H9 (cell line): ENCODE measurements around the gene LMO3. TPM values are rescaled to one million over a fixed set of nuclear protein-coding genes. Genes with fewer than 3 reads are reported as not detected.

Experiments used
- DNase-seq: peaks from one replicate; pipeline ENCODE4 v3.0.0-alpha.2; 2017
- H2AFZ ChIP-seq: one replicate; pipeline ENCODE4 v1.6.1; 2013; ENCODE audit warnings: mild to moderate bottlenecking, low read length, control low read depth, moderate library complexity
- H2AK5ac ChIP-seq: 2 replicates; pipeline ENCODE4 v1.6.1; 2013; ENCODE audit warnings: low read length, control low read depth, mixed read lengths; ENCODE audit not compliant: insufficient read length
- H2BK120ac ChIP-seq: one replicate; pipeline ENCODE4 v1.6.1; 2013; ENCODE audit warnings: low read depth, mild to moderate bottlenecking, low read length, control low read depth, inconsistent platforms; ENCODE audit not compliant: poor library complexity, severe bottlenecking
- H2BK12ac ChIP-seq: 2 replicates; pipeline ENCODE4 v1.6.1; 2013; ENCODE audit warnings: low read length, control low read depth, mixed read lengths, low read depth; ENCODE audit not compliant: insufficient read length
- H2BK15ac ChIP-seq: 2 replicates; pipeline ENCODE4 v1.6.1; 2013; ENCODE audit warnings: low read depth, low read length, control low read depth
- H2BK20ac ChIP-seq: one replicate; pipeline ENCODE4 v1.6.1; 2013; ENCODE audit warnings: low read depth, mild to moderate bottlenecking, low read length, control low read depth, inconsistent platforms; ENCODE audit not compliant: poor library complexity, severe bottlenecking
- H2BK5ac ChIP-seq: 2 replicates; pipeline ENCODE4 v1.6.1; 2013; ENCODE audit warnings: low read length, control low read depth, mixed read lengths; ENCODE audit not compliant: insufficient read length
- H3K14ac ChIP-seq: 2 replicates; pipeline ENCODE4 v1.6.1; 2013; ENCODE audit warnings: low read length, control low read depth; ENCODE audit not compliant: insufficient read depth
- H3K18ac ChIP-seq: 2 replicates; pipeline ENCODE4 v1.6.1; 2013; ENCODE audit warnings: low read depth, mild to moderate bottlenecking, mixed read lengths, low read length, control low read depth; ENCODE audit not compliant: insufficient read length
- H3K23ac ChIP-seq: 2 replicates; pipeline ENCODE4 v1.6.1; 2013; ENCODE audit warnings: low read length, control low read depth, mixed read lengths, low read depth; ENCODE audit not compliant: insufficient read length
- H3K23me2 ChIP-seq: 2 replicates; pipeline ENCODE4 v1.6.1; 2013; ENCODE audit warnings: low read depth, mild to moderate bottlenecking, mixed read lengths, low read length, control low read depth; ENCODE audit not compliant: insufficient read length, poor library complexity, severe bottlenecking
- H3K27ac ChIP-seq: 2 replicates; pipeline ENCODE4 v1.5.1; 2013; ENCODE audit warnings: low read length, control low read depth, mixed read lengths, low read depth; ENCODE audit not compliant: insufficient read length
- H3K27me3 ChIP-seq: 2 replicates; pipeline ENCODE4 v1.6.1; 2013; ENCODE audit warnings: low read length, control low read depth, inconsistent platforms; ENCODE audit not compliant: insufficient read depth
- H3K4ac ChIP-seq: 2 replicates; pipeline ENCODE4 v1.6.1; 2013; ENCODE audit warnings: low read depth, mild to moderate bottlenecking, control low read depth, inconsistent platforms, low read length, moderate library complexity
- H3K4me1 ChIP-seq: 2 replicates; pipeline ENCODE4 v1.6.1; 2013; ENCODE audit warnings: low read length, control low read depth, inconsistent platforms; ENCODE audit not compliant: insufficient read depth
- H3K4me2 ChIP-seq: 2 replicates; pipeline ENCODE4 v1.6.1; 2013; ENCODE audit warnings: low read length, control low read depth, mixed read lengths; ENCODE audit not compliant: insufficient read length, insufficient read depth
- H3K56ac ChIP-seq: 2 replicates; pipeline ENCODE4 v1.6.1; 2013; ENCODE audit warnings: low read depth, mild to moderate bottlenecking, mixed read lengths, low read length, control low read depth; ENCODE audit not compliant: insufficient read length
- H3K79me1 ChIP-seq: 2 replicates; pipeline ENCODE4 v1.6.1; 2013; ENCODE audit warnings: low read depth, mild to moderate bottlenecking, moderate library complexity, low read length, control low read depth, inconsistent platforms; ENCODE audit not compliant: insufficient read depth, poor library complexity, severe bottlenecking
- H3K79me2 ChIP-seq: 2 replicates; pipeline ENCODE4 v1.6.1; 2013; ENCODE audit warnings: low read length, control low read depth, inconsistent platforms; ENCODE audit not compliant: insufficient read depth
- H3K9ac ChIP-seq: 2 replicates; pipeline ENCODE4 v1.6.1; 2013; ENCODE audit warnings: low read length, control low read depth, mixed read lengths; ENCODE audit not compliant: insufficient read length; ENCODE audit errors: extremely low read depth
- H3K9me3 ChIP-seq: one replicate; pipeline ENCODE4 v1.6.1; 2013; ENCODE audit warnings: low read depth, low read length, inconsistent platforms; ENCODE audit not compliant: control insufficient read depth
- H3T11ph ChIP-seq: one replicate; pipeline ENCODE4 v1.6.1; 2013; ENCODE audit warnings: mild to moderate bottlenecking, low read length, control low read depth, inconsistent platforms
- H4K20me1 ChIP-seq: one replicate; pipeline ENCODE4 v1.6.1; 2013; ENCODE audit not compliant: control insufficient read depth, insufficient read length, insufficient read depth
- H4K5ac ChIP-seq: 2 replicates; pipeline ENCODE4 v1.6.1; 2013; ENCODE audit warnings: low read depth, mild to moderate bottlenecking, mixed read lengths, low read length, control low read depth; ENCODE audit not compliant: insufficient read length
- H4K8ac ChIP-seq: replicated peaks from 2 replicates; pipeline ENCODE4 v1.6.1; 2013; ENCODE audit warnings: low read length, control low read depth, mixed read lengths, low read depth; ENCODE audit not compliant: insufficient read length
- H4K91ac ChIP-seq: 2 replicates; pipeline ENCODE4 v1.6.1; 2013; ENCODE audit warnings: low read depth, mild to moderate bottlenecking, moderate library complexity, mixed read lengths, low read length, control low read depth; ENCODE audit not compliant: insufficient read length
- H3K27ac Mint-ChIP-seq, 3 experiments: 2 replicates in 2 of 3; 3 replicates in 1 of 3; pipeline ENCODE4 v1.8.0; 2020 to 2021; ENCODE audit warnings: mixed read lengths in 3 of 3, mild to moderate bottlenecking in 1 of 3, moderate library complexity in 1 of 3
- H3K27me3 Mint-ChIP-seq: 2 replicates; pipeline ENCODE4 v1.8.0; 2021; ENCODE audit warnings: low read depth, mild to moderate bottlenecking, moderate library complexity, mixed read lengths
- H3K36me3 Mint-ChIP-seq, 3 experiments: 2 replicates in 2 of 3; 3 replicates in 1 of 3; pipeline ENCODE4 v1.8.0; 2020 to 2021; ENCODE audit warnings: low read depth in 3 of 3, mixed read lengths in 3 of 3; ENCODE audit not compliant: insufficient read depth in 1 of 3
- H3K4me1 Mint-ChIP-seq, 2 experiments: 2 replicates each; pipeline ENCODE4 v1.8.0; 2020; ENCODE audit warnings: mixed read lengths in 2 of 2
- H3K4me3 Mint-ChIP-seq, 2 experiments: 2 replicates in 1 of 2; 3 replicates in 1 of 2; pipeline ENCODE4 v1.8.0; 2020 to 2021; ENCODE audit warnings: mild to moderate bottlenecking in 2 of 2, mixed read lengths in 2 of 2, moderate library complexity in 1 of 2
- H3K9me3 Mint-ChIP-seq, 2 experiments: 2 replicates in 1 of 2; 3 replicates in 1 of 2; pipeline ENCODE4 v1.8.0; 2020; ENCODE audit warnings: mild to moderate bottlenecking in 2 of 2, mixed read lengths in 2 of 2, moderate library complexity in 1 of 2
- CTCF ChIP-seq: fragments of 200-600 bp; sonication (generic); conservative IDR thresholded peaks from 3 replicates; pipeline ENCODE4 v1.8.0; 2021; ENCODE audit warnings: antibody characterized with exemption, mild to moderate bottlenecking
- WGBS: extraction: QIAGEN DNeasy Blood & Tissue Kit; methylation state at CpG from one replicate; pipeline ENCODE4 v1.1.7; 2013; ENCODE audit warnings: missing lambda C conversion rate, low lambda C conversion rate, mixed read lengths; ENCODE audit not compliant: insufficient read length; ENCODE audit errors: extremely low coverage; 5-methylcytosine and 5-hydroxymethylcytosine counted together
- total RNA-seq: library from RNA; stranded (reverse); gene quantifications from 2 replicates; pipeline ENCODE4 v1.2.1, GENCODE V29; 2021

The LMO3 gene
- total RNA-seq, 1 experiment from 2014 or later: not detected

GRCh38 chr12:16553457-16553856, 52.5 kb downstream of the LMO3 start:
- no peak for DNase-seq
- no peak overlapping the region for H2BK120ac ChIP-seq
- H3K79me2 ChIP-seq: no peaks in the 10 kb centered on the region
- H3K4me2 ChIP-seq: no peak overlapping the region
- H3K4ac ChIP-seq: no peak overlapping the region
- no CpG with 5 or more reads among the region's 3 CpGs for WGBS
- Mint-ChIP-seq H3K27ac (no peak overlapping the region), H3K27me3 (no peaks in the 10 kb centered on the region), H3K4me3 (no peak overlapping the region), H3K4me1 (peaks cover 20 to 27% of the 10 kb centered on the region in 2 experiments), H3K9me3 (no peaks in the 10 kb centered on the region), H3K36me3 (no peaks in the 10 kb centered on the region)
- H3T11ph ChIP-seq: no peak overlapping the region
- H3K18ac ChIP-seq: no peak overlapping the region
- H3K79me1 ChIP-seq: no peaks in the 10 kb centered on the region
- no peak overlapping the region for H2BK15ac ChIP-seq
- no peak overlapping the region for H3K27ac ChIP-seq
- H2BK5ac ChIP-seq: no peak overlapping the region
- H2AK5ac ChIP-seq: no peak overlapping the region
- no peak overlapping the region for H2BK20ac ChIP-seq
- H3K9ac ChIP-seq: no peak overlapping the region
- no peaks in the 10 kb centered on the region for H3K27me3 ChIP-seq
- H3K14ac ChIP-seq: no peak overlapping the region
- H4K8ac ChIP-seq: no peak overlapping the region
- no peaks in the 10 kb centered on the region; the same call in 1 of the 2 replicates for H3K4me1 ChIP-seq
- H4K5ac ChIP-seq: no peak overlapping the region
- no peaks in the 10 kb centered on the region for H3K9me3 ChIP-seq
- H3K23ac ChIP-seq: no peak overlapping the region
- H3K56ac ChIP-seq: no peak overlapping the region
- no peaks in the 10 kb centered on the region for H4K20me1 ChIP-seq
- H2BK12ac ChIP-seq: no peak overlapping the region
- H2AFZ ChIP-seq: no peak overlapping the region
- TF ChIP-seq CTCF: no peak
- no peak overlapping the region for H4K91ac ChIP-seq
- H3K23me2 ChIP-seq: no peaks in the 10 kb centered on the region
